ENCODE results near the gene ZNF277. TPM values are rescaled to one million over a fixed set of nuclear protein-coding genes. Genes with fewer than 3 reads are reported as not detected.

ZNF277 gene
- total RNA-seq, 1 experiment from 2014 or later, result 21.3 TPM

DNA sequence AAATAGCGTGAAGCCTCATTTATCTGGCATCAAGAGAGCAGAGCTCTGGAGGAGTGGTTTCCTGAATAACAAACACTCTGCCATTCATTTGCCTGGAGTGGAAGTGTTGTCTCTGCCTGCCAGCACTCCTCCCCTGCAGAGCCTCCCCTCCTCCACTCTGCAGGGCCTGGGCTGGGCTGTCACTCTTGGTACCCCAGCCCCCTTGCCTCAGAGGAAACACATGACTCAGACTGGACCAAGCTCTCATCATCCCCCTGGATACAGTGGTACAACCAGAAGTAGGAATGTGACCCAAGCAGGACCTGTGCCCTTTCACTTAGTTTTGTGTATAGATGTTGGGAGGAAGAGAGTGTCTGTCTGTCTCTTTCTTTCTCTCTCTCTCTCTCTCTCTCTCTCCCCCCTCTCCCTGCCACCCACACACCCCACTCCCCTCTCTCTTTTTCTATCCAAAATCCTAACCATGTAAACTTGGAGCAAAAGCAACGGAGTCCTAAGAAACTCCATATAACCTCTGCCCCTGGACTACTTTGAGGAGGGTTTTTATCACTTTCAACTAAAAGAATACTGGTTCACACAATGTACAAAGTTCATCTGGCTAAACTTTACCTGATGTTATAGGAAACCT is 44.2 kb upstream of the ZNF277 start:
- H3K27ac ChIP-seq (ENCODE audit: low read depth, low read length), result no peak overlapping the region
- no peak overlapping the region for H2AFZ ChIP-seq (ENCODE audit: low read depth, low read length, poor library complexity, severe bottlenecking)
- intact Hi-C loops (cut with micrococcal nuclease), result no loop called here
- ATAC-seq (no peak), DNase-seq (ENCODE audit: low read depth, low spot score) (no peak)
- CTCF ChIA-PET, result no interaction called here
- TF ChIP-seq SIN3A (IDR thresholded peaks at IDR 0.05; ENCODE audit: low read depth) (no peak), ELF1 (IDR thresholded peaks at IDR 0.05; ENCODE audit: borderline replicate concordance, low read depth) (no peak), FOSL1 (IDR thresholded peaks at IDR 0.05; ENCODE audit: low read depth) (no peak), RAD21 (IDR thresholded peaks at IDR 0.05; ENCODE audit: low read depth) (no peak), POLR2A (IDR thresholded peaks at IDR 0.05; ENCODE audit: borderline replicate concordance, extremely low read depth, insufficient read depth, insufficient read length) (no peak), TCF7L2 (IDR thresholded peaks at IDR 0.05; ENCODE audit: borderline replicate concordance, extremely low read depth, insufficient read depth, insufficient read length) (no peak), POLR2AphosphoS5 (IDR thresholded peaks at IDR 0.05; ENCODE audit: low read depth, low read length) (no peak), JUND (IDR thresholded peaks at IDR 0.05) (no peak)
- TF ChIP-seq, protein P1, sequence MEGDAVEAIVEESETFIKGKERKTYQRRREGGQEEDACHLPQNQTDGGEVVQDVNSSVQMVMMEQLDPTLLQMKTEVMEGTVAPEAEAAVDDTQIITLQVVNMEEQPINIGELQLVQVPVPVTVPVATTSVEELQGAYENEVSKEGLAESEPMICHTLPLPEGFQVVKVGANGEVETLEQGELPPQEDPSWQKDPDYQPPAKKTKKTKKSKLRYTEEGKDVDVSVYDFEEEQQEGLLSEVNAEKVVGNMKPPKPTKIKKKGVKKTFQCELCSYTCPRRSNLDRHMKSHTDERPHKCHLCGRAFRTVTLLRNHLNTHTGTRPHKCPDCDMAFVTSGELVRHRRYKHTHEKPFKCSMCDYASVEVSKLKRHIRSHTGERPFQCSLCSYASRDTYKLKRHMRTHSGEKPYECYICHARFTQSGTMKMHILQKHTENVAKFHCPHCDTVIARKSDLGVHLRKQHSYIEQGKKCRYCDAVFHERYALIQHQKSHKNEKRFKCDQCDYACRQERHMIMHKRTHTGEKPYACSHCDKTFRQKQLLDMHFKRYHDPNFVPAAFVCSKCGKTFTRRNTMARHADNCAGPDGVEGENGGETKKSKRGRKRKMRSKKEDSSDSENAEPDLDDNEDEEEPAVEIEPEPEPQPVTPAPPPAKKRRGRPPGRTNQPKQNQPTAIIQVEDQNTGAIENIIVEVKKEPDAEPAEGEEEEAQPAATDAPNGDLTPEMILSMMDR (IDR thresholded peaks at IDR 0.05 in 2 of 3, conservative IDR thresholded peaks at IDR 0.05 in 1 of 3; ENCODE audit: borderline replicate concordance in 1 of 3, insufficient read depth in 1 of 3, low read depth in 2 of 3, low read length in 2 of 3), result no peak
- TF ChIP-seq, protein P2, sequence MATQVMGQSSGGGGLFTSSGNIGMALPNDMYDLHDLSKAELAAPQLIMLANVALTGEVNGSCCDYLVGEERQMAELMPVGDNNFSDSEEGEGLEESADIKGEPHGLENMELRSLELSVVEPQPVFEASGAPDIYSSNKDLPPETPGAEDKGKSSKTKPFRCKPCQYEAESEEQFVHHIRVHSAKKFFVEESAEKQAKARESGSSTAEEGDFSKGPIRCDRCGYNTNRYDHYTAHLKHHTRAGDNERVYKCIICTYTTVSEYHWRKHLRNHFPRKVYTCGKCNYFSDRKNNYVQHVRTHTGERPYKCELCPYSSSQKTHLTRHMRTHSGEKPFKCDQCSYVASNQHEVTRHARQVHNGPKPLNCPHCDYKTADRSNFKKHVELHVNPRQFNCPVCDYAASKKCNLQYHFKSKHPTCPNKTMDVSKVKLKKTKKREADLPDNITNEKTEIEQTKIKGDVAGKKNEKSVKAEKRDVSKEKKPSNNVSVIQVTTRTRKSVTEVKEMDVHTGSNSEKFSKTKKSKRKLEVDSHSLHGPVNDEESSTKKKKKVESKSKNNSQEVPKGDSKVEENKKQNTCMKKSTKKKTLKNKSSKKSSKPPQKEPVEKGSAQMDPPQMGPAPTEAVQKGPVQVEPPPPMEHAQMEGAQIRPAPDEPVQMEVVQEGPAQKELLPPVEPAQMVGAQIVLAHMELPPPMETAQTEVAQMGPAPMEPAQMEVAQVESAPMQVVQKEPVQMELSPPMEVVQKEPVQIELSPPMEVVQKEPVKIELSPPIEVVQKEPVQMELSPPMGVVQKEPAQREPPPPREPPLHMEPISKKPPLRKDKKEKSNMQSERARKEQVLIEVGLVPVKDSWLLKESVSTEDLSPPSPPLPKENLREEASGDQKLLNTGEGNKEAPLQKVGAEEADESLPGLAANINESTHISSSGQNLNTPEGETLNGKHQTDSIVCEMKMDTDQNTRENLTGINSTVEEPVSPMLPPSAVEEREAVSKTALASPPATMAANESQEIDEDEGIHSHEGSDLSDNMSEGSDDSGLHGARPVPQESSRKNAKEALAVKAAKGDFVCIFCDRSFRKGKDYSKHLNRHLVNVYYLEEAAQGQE (IDR thresholded peaks at IDR 0.05; ENCODE audit: low read depth), result no peak
- POLR2A ChIA-PET, result no interaction called here
- H3K9me3 ChIP-seq (ENCODE audit: control insufficient read depth in 1 of 2, insufficient read depth in 1 of 2, low read depth in 1 of 2, low read length in 2 of 2), result no peaks in the 10 kb centered on the region
- RAD21 ChIA-PET (ENCODE audit: low non-redundant PET in 1 of 2, low total read pairs in 2 of 2, uncharacterized antibody in 2 of 2, unreplicated experiment in 2 of 2), result no interaction called here
- no peak overlapping the region for H3K4me2 ChIP-seq (ENCODE audit: low read length)
- H3K36me3 ChIP-seq (ENCODE audit: control insufficient read depth in 1 of 2, insufficient read depth in 2 of 2, low read length in 2 of 2), result no peaks in the 10 kb centered on the region
- H3K9me2 ChIP-seq (ENCODE audit: insufficient read depth), result no peaks in the 10 kb centered on the region
- BruUV-seq (replicated peaks), result no TSS peak
- H4K20me1 ChIP-seq (ENCODE audit: insufficient read depth), result no peaks in the 10 kb centered on the region
- no peak overlapping the region for H3K9ac ChIP-seq (ENCODE audit: low read length)
- H3K4me3 ChIP-seq (replicated peaks in 1 of 2; ENCODE audit: low read depth in 1 of 2, low read length in 2 of 2), result no peak overlapping the region
- H3K4me1 ChIP-seq (ENCODE audit: control insufficient read depth in 1 of 2, insufficient read depth in 2 of 2, low read length in 2 of 2), result no peaks in the 10 kb centered on the region
- H3K27me3 ChIP-seq (ENCODE audit: insufficient read depth, low read length), result no peaks in the 10 kb centered on the region
- H3K79me2 ChIP-seq (ENCODE audit: insufficient read depth, low read length), result no peaks in the 10 kb centered on the region

Data from HCT116 (cell line).